SK-N-MC (cell line): ENCODE data around the gene EVL.

Experiments used
- EZH2 ChIP-seq: fragments of 200-600 bp; sonication (generic); IDR thresholded peaks from one replicate; pipeline ENCODE4 v1.6.1; 2017; ENCODE audit warnings: antibody characterized with exemption
- FOXP2 ChIP-seq: optimal IDR thresholded peaks from 2 replicates; pipeline ENCODE3; 2011; ENCODE audit warnings: mild to moderate bottlenecking, moderate library complexity; ENCODE audit not compliant: insufficient read depth; ENCODE audit errors: extremely low read length, control extremely low read depth
- POLR2AphosphoS5 ChIP-seq: IDR thresholded peaks from 2 replicates; pipeline ENCODE4 v1.6.1; 2012; ENCODE audit warnings: mild to moderate bottlenecking, low read depth, low read length, borderline replicate concordance

DNA sequence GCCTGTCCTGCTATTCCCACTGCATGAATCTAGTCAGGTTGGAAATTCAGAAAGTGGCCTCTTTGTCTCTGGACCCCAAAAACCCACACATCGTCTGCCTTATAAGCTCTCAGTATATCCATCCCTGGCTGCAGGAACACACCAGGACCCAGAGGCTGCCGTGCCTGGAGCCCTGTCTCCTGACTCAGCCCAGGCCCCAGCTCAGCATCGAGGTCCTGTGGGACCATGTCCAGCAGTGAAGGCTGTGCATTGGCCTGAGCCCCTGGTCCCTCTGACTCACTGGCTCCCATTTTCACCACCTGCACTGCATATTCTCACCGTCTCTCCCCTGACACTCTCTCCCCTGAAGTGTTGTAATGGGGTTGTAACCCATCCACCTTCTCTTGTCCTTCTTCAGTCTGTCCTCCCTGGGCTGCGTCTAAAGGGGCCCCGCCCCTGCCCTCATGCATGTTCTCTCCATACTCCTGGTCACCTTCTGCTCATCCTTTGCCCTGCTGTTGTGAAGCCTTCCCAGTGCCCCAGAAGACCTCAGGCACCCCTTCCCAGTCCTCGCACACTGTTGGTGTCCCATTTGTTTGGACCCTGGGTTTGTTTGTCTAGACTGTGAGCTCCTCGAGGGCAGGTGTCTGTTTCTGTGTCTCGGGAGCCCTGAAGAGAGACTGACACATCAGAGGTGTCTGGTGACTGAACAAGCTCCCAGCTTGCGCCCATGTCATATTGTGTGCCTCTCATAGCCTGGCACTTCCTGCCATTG is 43.8 kb downstream of the EVL start:
- TF ChIP-seq POLR2AphosphoS5 = no peak
- no peak for TF ChIP-seq FOXP2
- no peak for TF ChIP-seq EZH2
